Stimulated activated effector memory CD8-positive, alpha-beta T cell treated with anti-CD3 and anti-CD28 coated beads, Interleukin-12 subunit alpha, Interleukin-12 subunit beta, amount 100 ng/mL, for 72 hours (primary cell): ENCODE data around the gene DRICH1.
"Not testable (repeated sequence)": the region's sequence is repeated elsewhere in the genome, so short reads cannot be mapped to it uniquely, and the experiment has no call there.

Experiments
- ATAC-seq: fragments of 150-1000 bp; cut with Tn5 transposase; 2 replicates; pipeline ENCODE4 v1.10.0; 2021
- DNase-seq, 2 donors: peaks; one replicate each; pipeline ENCODE4 v3.0.0; 2021 to 2022; ENCODE audit warnings: low spot score in 2 of 2
- H3K27ac Mint-ChIP-seq: one replicate; pipeline ENCODE4 v1.8.0; 2022; ENCODE audit warnings: mild to moderate bottlenecking, mixed read lengths
- H3K36me3 Mint-ChIP-seq: one replicate; pipeline ENCODE4 v1.8.0; 2022; ENCODE audit warnings: mild to moderate bottlenecking, mixed read lengths
- H3K4me1 Mint-ChIP-seq: one replicate; pipeline ENCODE4 v1.8.0; 2022; ENCODE audit warnings: mixed read lengths
- H3K4me3 Mint-ChIP-seq: one replicate; pipeline ENCODE4 v1.8.0; 2022; ENCODE audit warnings: mild to moderate bottlenecking, mixed read lengths
- H3K9me3 Mint-ChIP-seq: one replicate; pipeline ENCODE4 v1.8.0; 2022; ENCODE audit warnings: mixed read lengths

The DRICH1 gene

GRCh38 chr22:23622634-23623033 is 9.5 kb downstream of the DRICH1 start:
- no peak for ATAC-seq
- Mint-ChIP-seq H3K4me1 (peaks cover 5% of the 10 kb centered on the region), H3K36me3 (no peaks in the 10 kb centered on the region), H3K9me3 (no peaks in the 10 kb centered on the region), H3K27ac (no peak overlapping the region), H3K4me3 (no peak overlapping the region)
- no peak for DNase-seq

GRCh38 chr22:23621916-23622315 is 10.2 kb downstream of the DRICH1 start:
- not testable (repeated sequence) for H3K27ac Mint-ChIP-seq, H3K9me3 Mint-ChIP-seq, H3K36me3 Mint-ChIP-seq, H3K4me1 Mint-ChIP-seq, DNase-seq, ATAC-seq, H3K4me3 Mint-ChIP-seq

- DNase-seq: no peak
- H3K9me3 Mint-ChIP-seq: no peaks in the 10 kb centered on the region
- no peaks in the 10 kb centered on the region for H3K36me3 Mint-ChIP-seq
- H3K4me3 Mint-ChIP-seq: no peak overlapping the region
- ATAC-seq: no peak
- no peaks in the 10 kb centered on the region for H3K4me1 Mint-ChIP-seq
- no peak overlapping the region for H3K27ac Mint-ChIP-seq
Observed at GRCh38 chr22:23621082-23621780, 10.9 kb downstream of the DRICH1 start.

- DNase-seq (no peak), ATAC-seq (peak; percentile 61)
- no peaks in the 10 kb centered on the region for H3K9me3 Mint-ChIP-seq
- peaks cover 20% of the 10 kb centered on the region for H3K4me1 Mint-ChIP-seq
- H3K27ac Mint-ChIP-seq: no peak overlapping the region
- H3K36me3 Mint-ChIP-seq: no peaks in the 10 kb centered on the region
- no peak overlapping the region for H3K4me3 Mint-ChIP-seq
Observed at GRCh38 chr22:23613193-23613972, 18.7 kb downstream of the DRICH1 start.

GRCh38 chr22:23609983-23610781 is 21.9 kb downstream of the DRICH1 start:
- Mint-ChIP-seq H3K36me3 (no peaks in the 10 kb centered on the region), H3K4me1 (peaks cover 20% of the 10 kb centered on the region), H3K4me3 (no peak overlapping the region), H3K27ac (peak overlapping the region; percentile 23), H3K9me3 (no peaks in the 10 kb centered on the region)
- DNase-seq (no peak), ATAC-seq (peak; percentile 39)

GRCh38 chr22:23608583-23608982 is 23.5 kb downstream of the DRICH1 start:
- peaks cover 20% of the 10 kb centered on the region for H3K4me1 Mint-ChIP-seq
- H3K36me3 Mint-ChIP-seq: no peaks in the 10 kb centered on the region
- ATAC-seq (no peak), DNase-seq (no peak)
- no peaks in the 10 kb centered on the region for H3K9me3 Mint-ChIP-seq
- H3K27ac Mint-ChIP-seq: no peak overlapping the region
- H3K4me3 Mint-ChIP-seq: no peak overlapping the region

GRCh38 chr22:23606204-23607131 is 25.7 kb downstream of the DRICH1 start:
- Mint-ChIP-seq H3K9me3 (no peaks in the 10 kb centered on the region), H3K4me1 (peaks cover 14% of the 10 kb centered on the region), H3K27ac (no peak overlapping the region), H3K4me3 (no peak overlapping the region), H3K36me3 (no peaks in the 10 kb centered on the region)
- ATAC-seq: no peak
- no peak for DNase-seq

GRCh38 chr22:23604939-23605712 is 27.0 kb downstream of the DRICH1 start:
- Mint-ChIP-seq H3K27ac (no peak overlapping the region), H3K4me3 (no peak overlapping the region), H3K36me3 (no peaks in the 10 kb centered on the region), H3K4me1 (peaks cover 6% of the 10 kb centered on the region), H3K9me3 (no peaks in the 10 kb centered on the region)
- DNase-seq: no peak
- ATAC-seq: no peak

GRCh38 chr22:23603266-23603665 is 28.9 kb downstream of the DRICH1 start:
- ATAC-seq: no peak
- no peaks in the 10 kb centered on the region for H3K9me3 Mint-ChIP-seq
- DNase-seq: no peak
- H3K27ac Mint-ChIP-seq: no peak overlapping the region
- H3K4me3 Mint-ChIP-seq: no peak overlapping the region
- H3K4me1 Mint-ChIP-seq: no peaks in the 10 kb centered on the region
- no peaks in the 10 kb centered on the region for H3K36me3 Mint-ChIP-seq

- DNase-seq (no peak), ATAC-seq (no peak)
- Mint-ChIP-seq H3K4me3 (no peak overlapping the region), H3K36me3 (no peaks in the 10 kb centered on the region), H3K4me1 (peaks cover 6% of the 10 kb centered on the region), H3K27ac (no peak overlapping the region), H3K9me3 (no peaks in the 10 kb centered on the region)
Observed at GRCh38 chr22:23598805-23599518, 33.2 kb downstream of the DRICH1 start.

GRCh38 chr22:23597576-23598268 is 34.4 kb downstream of the DRICH1 start:
- DNase-seq, H3K36me3 Mint-ChIP-seq, H3K27ac Mint-ChIP-seq, H3K4me3 Mint-ChIP-seq, H3K9me3 Mint-ChIP-seq, H3K4me1 Mint-ChIP-seq: not testable (repeated sequence)
- ATAC-seq: peak; percentile 5

GRCh38 chr22:23595904-23596303 is 36.2 kb downstream of the DRICH1 start:
- not testable (repeated sequence) for H3K9me3 Mint-ChIP-seq, ATAC-seq, H3K36me3 Mint-ChIP-seq, H3K4me3 Mint-ChIP-seq, DNase-seq, H3K27ac Mint-ChIP-seq
- H3K4me1 Mint-ChIP-seq: peaks cover 12% of the 10 kb centered on the region

- peaks cover 12% of the 10 kb centered on the region for H3K4me1 Mint-ChIP-seq
- H3K27ac Mint-ChIP-seq: no peak overlapping the region
- ATAC-seq (no peak), DNase-seq (no peak)
- no peak overlapping the region for H3K4me3 Mint-ChIP-seq
- H3K9me3 Mint-ChIP-seq: no peaks in the 10 kb centered on the region
- H3K36me3 Mint-ChIP-seq: no peaks in the 10 kb centered on the region
Observed at GRCh38 chr22:23591846-23592245, 40.3 kb downstream of the DRICH1 start.
